Measurements from ENCODE around the gene HDAC9. TPM values are rescaled to one million over a fixed set of nuclear protein-coding genes. Genes with fewer than 3 reads are reported as not detected.

HDAC9 gene
- polyA plus RNA-seq, 1 of the 3 experiments (the other 2 are of a cell fraction), result 11.6 TPM

GRCh38 chr7:18703685-18704084, 208.1 kb downstream of the HDAC9 start:
- no peaks in the 10 kb centered on the region for H4K20me1 ChIP-seq (ENCODE audit: insufficient read depth)
- no peaks in the 10 kb centered on the region for H3K9me2 ChIP-seq
- H3K79me2 ChIP-seq (ENCODE audit: insufficient read depth), result no peaks in the 10 kb centered on the region
- DNase-seq, result no peak
- peaks cover 0 to 47% of the 10 kb centered on the region in 2 experiments; a peak in 2 of 4 replicates for H3K4me1 ChIP-seq (ENCODE audit: control insufficient read depth in 1 of 2, insufficient read depth in 2 of 2, low read depth in 1 of 2, low read length in 1 of 2)
- H3F3A ChIP-seq (replicated peaks; ENCODE audit: insufficient read depth), result no peaks in the 10 kb centered on the region
- no peak for TF ChIP-seq TAF1 (IDR thresholded peaks at IDR 0.05; ENCODE audit: borderline replicate concordance, low read depth, low read length)
- TF ChIP-seq FOXJ3 (CRISPR knock-in tag; IDR thresholded peaks at IDR 0.05), result no peak
- TF ChIP-seq GABPA (IDR thresholded peaks at IDR 0.05; ENCODE audit: low read depth), result no peak
- TF ChIP-seq YY1 (IDR thresholded peaks at IDR 0.05; ENCODE audit: low read depth), result no peak
- TF ChIP-seq EP300 (IDR thresholded peaks at IDR 0.05; ENCODE audit: borderline replicate concordance in 1 of 2, low read depth in 1 of 2, low read length in 1 of 2), result no peak
- TF ChIP-seq TEAD4 (IDR thresholded peaks at IDR 0.05; ENCODE audit: borderline replicate concordance, insufficient read depth), result no peak
- H3K36me3 ChIP-seq (replicated peaks in 1 of 2; ENCODE audit: control insufficient read depth in 1 of 2, insufficient read depth in 2 of 2, low read length in 1 of 2), result no peaks in the 10 kb centered on the region
- ChIA-PET CTCF (interaction anchor here (0.9 kb wide), 1 partner anchor 142 kb away, joined by 3 read pairs; no protein-coding TSS in a partner anchor), POLR2A (interaction anchor here (0.6 to 1.6 kb wide), 3 partner anchors 100 to 414 kb away, joined by 3 to 10 read pairs (median 3); partner anchors contain the start of gene TWIST1)
- H3K4me2 ChIP-seq, result no peak overlapping the region
- H3K9ac ChIP-seq, result no peak overlapping the region
- H3K9me3 ChIP-seq, result no peaks in the 10 kb centered on the region
- peak overlapping the region in 1 of 2 experiments; percentile 100; a peak in 2 of 4 replicates for H3K27ac ChIP-seq (ENCODE audit: low read depth in 2 of 2, low read length in 1 of 2)
- no peak overlapping the region for H2AFZ ChIP-seq (ENCODE audit: low read depth)
- H3K27me3 ChIP-seq (ENCODE audit: insufficient read depth), result no peaks in the 10 kb centered on the region
- no peak overlapping the region for H3K4me3 ChIP-seq (ENCODE audit: low read depth in 2 of 2, low read length in 1 of 2)

DNA sequence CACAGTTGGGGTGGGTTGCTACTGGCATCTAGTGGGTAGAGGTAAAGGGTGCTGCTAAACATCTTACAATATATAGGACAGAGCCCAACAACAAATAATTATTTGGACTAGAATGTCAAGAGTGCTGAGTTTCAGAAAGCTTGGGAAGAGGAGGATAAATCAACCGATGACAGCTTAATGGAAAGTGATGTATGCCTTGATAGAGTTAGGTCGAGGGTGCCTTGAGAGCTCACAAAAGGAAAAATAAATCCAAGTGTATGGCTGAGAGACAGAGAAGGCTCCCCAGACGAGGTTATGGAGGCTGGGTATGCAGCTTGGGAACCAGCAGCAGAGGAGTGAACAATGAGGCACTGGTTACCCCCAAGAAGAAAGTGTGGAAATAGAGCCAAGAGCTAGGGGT, 211.1 kb downstream of the HDAC9 start:
- TF ChIP-seq SMC3 (IDR thresholded peaks at IDR 0.05; ENCODE audit: low read depth, low read length) (no peak), TEAD4 (IDR thresholded peaks at IDR 0.05; ENCODE audit: borderline replicate concordance, insufficient read depth) (no peak), MAX (IDR thresholded peaks at IDR 0.05; ENCODE audit: low read depth) (no peak)
- no peaks in the 10 kb centered on the region for H3K27me3 ChIP-seq (ENCODE audit: insufficient read depth)
- H3K36me3 ChIP-seq (replicated peaks in 1 of 2; ENCODE audit: control insufficient read depth in 1 of 2, insufficient read depth in 2 of 2, low read length in 1 of 2), result no peaks in the 10 kb centered on the region
- no peaks in the 10 kb centered on the region for H3F3A ChIP-seq (replicated peaks; ENCODE audit: insufficient read depth)
- H3K9me2 ChIP-seq, result no peaks in the 10 kb centered on the region
- H3K4me2 ChIP-seq, result no peak overlapping the region
- H3K79me2 ChIP-seq (ENCODE audit: insufficient read depth), result no peaks in the 10 kb centered on the region
- no peak for DNase-seq
- 0 out of 4 replicates have a peak overlapping the region, but pooled peaks of 1 of the 2 experiments have one; percentile 1 for H3K27ac ChIP-seq (ENCODE audit: low read depth in 2 of 2, low read length in 1 of 2)
- no peak overlapping the region for H3K4me3 ChIP-seq (ENCODE audit: low read depth in 2 of 2, low read length in 1 of 2)
- H3K4me1 ChIP-seq (ENCODE audit: control insufficient read depth in 1 of 2, insufficient read depth in 2 of 2, low read depth in 1 of 2, low read length in 1 of 2), result peaks cover 0 to 22% of the 10 kb centered on the region in 2 experiments; a peak in 2 of 4 replicates
- H4K20me1 ChIP-seq (ENCODE audit: insufficient read depth), result no peaks in the 10 kb centered on the region
- 70% methylated on average over 3 of the region's 3 CpGs for WGBS (ENCODE audit: low lambda C conversion rate)
- no peak overlapping the region for H2AFZ ChIP-seq (ENCODE audit: low read depth)
- no peak overlapping the region for H3K9ac ChIP-seq
- ChIA-PET POLR2A (no interaction called here), CTCF (interaction anchor here (0.9 to 1.4 kb wide), 3 partner anchors 13 to 125 kb away, joined by 3 to 5 read pairs (median 3); no protein-coding TSS in a partner anchor)
- no peaks in the 10 kb centered on the region for H3K9me3 ChIP-seq

DNA sequence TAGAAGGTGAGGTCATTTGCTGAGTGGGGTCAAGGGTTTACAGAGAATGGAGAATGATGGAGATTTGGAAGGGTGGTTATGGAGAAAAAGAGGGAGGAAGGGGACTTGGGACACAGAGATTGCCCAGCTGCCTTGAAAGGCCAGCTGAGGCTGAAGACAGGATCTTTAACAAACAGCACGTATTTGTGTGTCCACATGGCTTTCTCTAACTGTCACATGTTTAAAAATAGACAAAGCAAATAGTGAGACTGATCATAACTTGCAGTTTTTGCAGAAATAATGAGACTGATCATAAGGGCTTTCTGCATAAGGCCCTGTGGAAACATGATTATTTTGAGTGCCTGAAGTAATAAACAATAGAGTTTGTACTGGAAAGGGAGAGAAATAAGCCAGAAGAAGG, 212.7 kb downstream of the HDAC9 start:
- CTCF ChIA-PET, result no interaction called here
- 85% methylated on average over 1 of the region's 1 CpG for WGBS (ENCODE audit: low lambda C conversion rate)
- no peak for TF ChIP-seq SIN3A (IDR thresholded peaks at IDR 0.05; ENCODE audit: borderline replicate concordance, low read depth, low read length)
- no peak for TF ChIP-seq CHD2 (IDR thresholded peaks at IDR 0.05; ENCODE audit: low read length, partially characterized antibody)
- no peak for TF ChIP-seq TAF1 (IDR thresholded peaks at IDR 0.05; ENCODE audit: borderline replicate concordance, low read depth, low read length)
- no peak for TF ChIP-seq PBX3 (IDR thresholded peaks at IDR 0.05)
- TF ChIP-seq EZH2phosphoT487 (IDR thresholded peaks at IDR 0.05; ENCODE audit: borderline replicate concordance, low read depth), result no peak
- no peak for TF ChIP-seq MXI1 (IDR thresholded peaks at IDR 0.05; ENCODE audit: low read depth, low read length)
- no peak for TF ChIP-seq RXRA (IDR thresholded peaks at IDR 0.05; ENCODE audit: borderline replicate concordance, low read depth)
- TF ChIP-seq, protein P1, sequence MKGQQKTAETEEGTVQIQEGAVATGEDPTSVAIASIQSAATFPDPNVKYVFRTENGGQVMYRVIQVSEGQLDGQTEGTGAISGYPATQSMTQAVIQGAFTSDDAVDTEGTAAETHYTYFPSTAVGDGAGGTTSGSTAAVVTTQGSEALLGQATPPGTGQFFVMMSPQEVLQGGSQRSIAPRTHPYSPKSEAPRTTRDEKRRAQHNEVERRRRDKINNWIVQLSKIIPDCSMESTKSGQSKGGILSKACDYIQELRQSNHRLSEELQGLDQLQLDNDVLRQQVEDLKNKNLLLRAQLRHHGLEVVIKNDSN (IDR thresholded peaks at IDR 0.05; ENCODE audit: borderline replicate concordance, low read depth), result no peak
- TF ChIP-seq NFIC (IDR thresholded peaks at IDR 0.05; ENCODE audit: borderline replicate concordance), result no peak
- TF ChIP-seq EP300 (IDR thresholded peaks at IDR 0.05; ENCODE audit: borderline replicate concordance in 1 of 2, low read depth in 1 of 2, low read length in 1 of 2), result no peak
- TF ChIP-seq YY1 (IDR thresholded peaks at IDR 0.05; ENCODE audit: low read depth), result no peak
- no peak for TF ChIP-seq RFX5 (IDR thresholded peaks at IDR 0.05; ENCODE audit: low read length)
- no peak for TF ChIP-seq FOXM1 (IDR thresholded peaks at IDR 0.05; ENCODE audit: low read depth)
- no peak for TF ChIP-seq NRF1 (IDR thresholded peaks at IDR 0.05; ENCODE audit: low read depth, low read length)
- TF ChIP-seq POLR2AphosphoS5 (IDR thresholded peaks at IDR 0.05; ENCODE audit: low read depth, low read length), result no peak

More for the DNA sequence above, 212.7 kb downstream of the HDAC9 start:
- Histone ChIP-seq H3K4me3 (ENCODE audit: low read depth in 2 of 2, low read length in 1 of 2) (no peak overlapping the region), H3K4me2 (no peak overlapping the region), H3K36me3 (replicated peaks in 1 of 2; ENCODE audit: control insufficient read depth in 1 of 2, insufficient read depth in 2 of 2, low read length in 1 of 2) (no peaks in the 10 kb centered on the region), H4K20me1 (ENCODE audit: insufficient read depth) (no peaks in the 10 kb centered on the region), H3K27ac (ENCODE audit: low read depth in 2 of 2, low read length in 1 of 2) (0 out of 4 replicates have a peak overlapping the region, but pooled peaks of 1 of the 2 experiments have one; percentile 2), H3K9ac (no peak overlapping the region), H3K27me3 (ENCODE audit: insufficient read depth) (no peaks in the 10 kb centered on the region), H3K79me2 (ENCODE audit: insufficient read depth) (no peaks in the 10 kb centered on the region), H3K9me2 (no peaks in the 10 kb centered on the region), H3K9me3 (no peaks in the 10 kb centered on the region), H2AFZ (ENCODE audit: low read depth) (no peak overlapping the region), H3F3A (replicated peaks; ENCODE audit: insufficient read depth) (no peaks in the 10 kb centered on the region), H3K4me1 (ENCODE audit: control insufficient read depth in 1 of 2, insufficient read depth in 2 of 2, low read depth in 1 of 2, low read length in 1 of 2) (peaks cover 0 to 10% of the 10 kb centered on the region in 2 experiments; a peak in 2 of 4 replicates)
- POLR2A ChIA-PET, result no interaction called here
- no peak for DNase-seq

Measured in SK-N-SH (cell line).